ENCODE measurements around the gene ARF5. TPM values are rescaled to one million over a fixed set of nuclear protein-coding genes. Genes with fewer than 3 reads are reported as not detected.

The ARF5 gene
- total and polyA plus RNA-seq, 2 donors = 133 to 205 TPM

DNA sequence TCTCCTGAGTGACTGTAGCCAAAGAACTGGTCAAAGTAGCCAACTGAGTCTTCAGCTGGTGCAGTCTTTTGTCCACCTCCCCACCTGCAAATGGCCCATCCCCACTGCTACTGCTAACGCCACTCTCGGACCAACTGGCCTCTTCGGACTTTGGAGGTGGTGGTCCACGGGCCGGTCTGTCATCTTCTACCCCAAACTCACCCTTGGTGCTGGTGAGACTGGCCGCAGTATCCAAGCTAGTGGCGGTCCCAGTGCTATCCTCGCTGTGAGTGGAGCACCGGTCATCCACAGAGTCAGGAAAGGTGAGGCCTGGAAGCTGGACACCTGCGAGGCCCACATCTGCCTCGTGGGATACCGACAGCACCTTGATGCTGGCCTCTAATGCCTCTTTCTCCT, 3.6 kb upstream of the ARF5 start:
- H3K4me3 ChIP-seq (ENCODE audit: low read length in 2 of 2) = peak overlapping the region; percentile 69 to 84
- H3K27ac ChIP-seq (ENCODE audit: low read depth in 1 of 2, low read length in 1 of 2) = no peak overlapping the region
- DNase-seq (ENCODE audit: low read depth in 6 of 9, low spot score in 9 of 9) = no peak
- WGBS = 41% methylated on average over 12 of the region's 12 CpGs
- peaks cover 0 to 3% of the 10 kb centered on the region in 2 donors for H3K9me3 ChIP-seq (ENCODE audit: control insufficient read depth in 2 of 2, insufficient read depth in 1 of 2, low read length in 1 of 2)
- peaks cover 0 to 8% of the 10 kb centered on the region in 2 donors for H3K27me3 ChIP-seq (ENCODE audit: control insufficient read depth in 2 of 2, insufficient read depth in 1 of 2, low read length in 1 of 2)
- peaks cover 33 to 40% of the 10 kb centered on the region in 2 donors for H3K4me1 ChIP-seq (ENCODE audit: control insufficient read depth in 2 of 2, insufficient read depth in 2 of 2, low read length in 2 of 2)
- peaks cover 19 to 35% of the 10 kb centered on the region in 2 donors for H3K36me3 ChIP-seq (ENCODE audit: control insufficient read depth in 2 of 2, insufficient read depth in 2 of 2, low read length in 1 of 2)

DNA sequence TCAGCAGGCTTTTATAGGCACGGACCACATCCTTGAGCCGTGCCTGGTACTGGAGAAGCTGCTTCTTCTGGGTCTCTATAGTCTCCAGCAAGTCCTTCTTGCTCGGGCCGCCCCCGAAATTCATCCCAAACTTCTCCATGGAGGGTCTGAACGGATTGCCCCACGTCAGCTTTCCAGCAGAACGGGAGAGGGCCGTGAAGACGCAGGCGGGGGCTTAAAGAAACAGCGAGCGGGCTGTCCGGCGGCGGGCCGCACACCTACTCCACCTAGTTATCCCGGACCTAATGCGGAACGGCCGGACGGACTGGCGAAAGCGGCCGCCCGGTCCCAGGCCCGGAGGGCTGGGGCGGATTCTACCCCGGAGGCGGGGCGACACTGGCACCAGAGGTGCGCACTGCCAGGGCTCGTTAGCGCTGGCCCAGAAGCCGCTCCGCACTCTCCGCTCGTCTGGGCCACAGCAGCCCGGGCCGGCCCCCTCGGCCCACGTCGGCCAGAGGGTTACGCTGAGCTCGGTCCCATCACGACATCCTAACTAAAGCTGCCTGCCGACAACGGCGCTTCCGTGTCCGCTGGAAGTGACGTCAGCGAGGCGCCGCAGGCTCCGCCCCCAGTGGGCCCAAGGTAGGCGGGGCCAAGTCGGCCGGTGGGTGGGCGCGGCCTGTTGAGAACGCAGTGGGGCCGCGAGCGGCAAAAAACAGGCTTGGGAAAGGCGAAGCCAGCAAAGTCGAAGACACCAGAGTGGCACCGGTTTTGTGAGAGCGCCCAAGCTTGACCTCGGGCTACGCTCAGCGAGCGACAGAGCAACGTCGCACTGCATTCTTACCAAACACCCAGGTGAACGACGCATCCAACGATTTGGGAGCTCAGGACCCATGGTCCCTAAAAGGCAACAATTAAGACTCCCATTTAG, 2.9 kb upstream of the ARF5 start, which contains the start of gene GCC1:
Gene GCC1 (minus strand): TSS at position 553 of the 910 bp plus-strand sequence. CDS start 414 bp downstream, at position 139.
- H3K27ac ChIP-seq (ENCODE audit: low read depth in 1 of 2, low read length in 1 of 2) = peak within 1 kb of the TSS; percentile 15 to 80
- DNase-seq (ENCODE audit: low read depth in 6 of 9, low spot score in 9 of 9) = peak; percentile 65 to 93 (median 88)
- 5% methylated on average over 78 of the region's 78 CpGs for WGBS
- H3K4me1 ChIP-seq (ENCODE audit: control insufficient read depth in 2 of 2, insufficient read depth in 2 of 2, low read length in 2 of 2) = peaks cover 33 to 40% of the 10 kb centered on the region in 2 donors
- H3K9me3 ChIP-seq (ENCODE audit: control insufficient read depth in 2 of 2, insufficient read depth in 1 of 2, low read length in 1 of 2) = peaks cover 0 to 3% of the 10 kb centered on the region in 2 donors
- peaks cover 0 to 8% of the 10 kb centered on the region in 2 donors for H3K27me3 ChIP-seq (ENCODE audit: control insufficient read depth in 2 of 2, insufficient read depth in 1 of 2, low read length in 1 of 2)
- H3K4me3 ChIP-seq (ENCODE audit: low read length in 2 of 2) = peak within 1 kb of the TSS; percentile 69 to 84
- H3K36me3 ChIP-seq (ENCODE audit: control insufficient read depth in 2 of 2, insufficient read depth in 2 of 2, low read length in 1 of 2) = peaks cover 17 to 29% of the 10 kb centered on the region in 2 donors

DNA sequence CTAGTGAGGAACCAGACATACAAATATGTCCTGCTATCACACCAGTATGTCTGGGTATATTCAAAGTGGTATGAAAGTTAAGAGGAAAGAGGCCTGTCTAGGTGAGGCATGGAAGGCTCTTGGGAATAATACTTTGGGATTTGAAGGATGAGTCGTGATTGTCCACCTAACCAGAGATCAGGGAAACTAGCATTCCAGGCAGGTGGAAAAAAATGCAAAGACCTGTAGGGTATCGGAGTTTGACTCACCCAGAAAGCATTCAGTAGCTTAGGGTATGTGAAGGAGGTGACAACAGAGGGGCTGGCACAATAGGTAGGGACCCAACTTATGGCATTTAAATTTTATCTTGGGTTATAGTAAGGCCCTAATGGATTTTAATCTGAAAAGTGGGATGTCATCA, 1.9 kb upstream of the ARF5 start:
- H3K4me1 ChIP-seq (ENCODE audit: control insufficient read depth in 2 of 2, insufficient read depth in 2 of 2, low read length in 2 of 2) = peaks cover 33 to 37% of the 10 kb centered on the region in 2 donors
- H3K36me3 ChIP-seq (ENCODE audit: control insufficient read depth in 2 of 2, insufficient read depth in 2 of 2, low read length in 1 of 2) = peaks cover 25 to 28% of the 10 kb centered on the region in 2 donors
- peaks cover 0 to 8% of the 10 kb centered on the region in 2 donors for H3K27me3 ChIP-seq (ENCODE audit: control insufficient read depth in 2 of 2, insufficient read depth in 1 of 2, low read length in 1 of 2)
- H3K9me3 ChIP-seq (ENCODE audit: control insufficient read depth in 2 of 2, insufficient read depth in 1 of 2, low read length in 1 of 2) = peaks cover 0 to 3% of the 10 kb centered on the region in 2 donors
- WGBS = 98% methylated on average over 2 of the region's 2 CpGs
- no peak for DNase-seq (ENCODE audit: low read depth in 6 of 9, low spot score in 9 of 9)
- H3K27ac ChIP-seq (ENCODE audit: low read depth in 1 of 2, low read length in 1 of 2) = no peak overlapping the region
- H3K4me3 ChIP-seq (ENCODE audit: low read length in 2 of 2) = no peak overlapping the region

DNA sequence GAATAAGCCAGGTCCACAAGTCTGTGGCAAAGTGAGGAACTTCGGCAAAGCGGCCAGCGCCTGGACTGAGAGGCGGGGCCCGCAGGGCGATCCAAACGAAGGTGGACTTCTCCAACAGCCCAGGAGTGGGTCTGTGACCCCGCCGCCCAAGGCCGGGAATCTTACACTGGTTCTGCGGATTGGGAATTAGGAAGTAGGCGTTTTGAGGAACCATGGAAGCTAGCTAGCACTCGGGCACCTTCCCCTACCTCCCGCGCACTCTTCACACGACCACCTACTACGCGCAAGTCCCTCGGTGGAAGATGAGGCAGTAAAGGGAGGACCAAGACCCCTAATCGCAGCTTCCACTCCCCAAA, 570 bp upstream of the ARF5 start:
- Histone ChIP-seq H3K4me3 (ENCODE audit: low read length in 2 of 2) (peak overlapping the region; percentile 64 to 89), H3K36me3 (ENCODE audit: control insufficient read depth in 2 of 2, insufficient read depth in 2 of 2, low read length in 1 of 2) (peaks cover 19 to 20% of the 10 kb centered on the region in 2 donors), H3K9me3 (ENCODE audit: control insufficient read depth in 2 of 2, insufficient read depth in 1 of 2, low read length in 1 of 2) (peaks cover 0 to 3% of the 10 kb centered on the region in 2 donors), H3K4me1 (ENCODE audit: control insufficient read depth in 2 of 2, insufficient read depth in 2 of 2, low read length in 2 of 2) (peaks cover 30 to 36% of the 10 kb centered on the region in 2 donors), H3K27me3 (ENCODE audit: control insufficient read depth in 2 of 2, insufficient read depth in 1 of 2, low read length in 1 of 2) (peaks cover 0 to 8% of the 10 kb centered on the region in 2 donors), H3K27ac (ENCODE audit: low read depth in 1 of 2, low read length in 1 of 2) (peak overlapping the region in 1 of 2 donors; percentile 43)
- 66% methylated on average over 20 of the region's 20 CpGs for WGBS
- no peak for DNase-seq (ENCODE audit: low read depth in 6 of 9, low spot score in 9 of 9)

DNA sequence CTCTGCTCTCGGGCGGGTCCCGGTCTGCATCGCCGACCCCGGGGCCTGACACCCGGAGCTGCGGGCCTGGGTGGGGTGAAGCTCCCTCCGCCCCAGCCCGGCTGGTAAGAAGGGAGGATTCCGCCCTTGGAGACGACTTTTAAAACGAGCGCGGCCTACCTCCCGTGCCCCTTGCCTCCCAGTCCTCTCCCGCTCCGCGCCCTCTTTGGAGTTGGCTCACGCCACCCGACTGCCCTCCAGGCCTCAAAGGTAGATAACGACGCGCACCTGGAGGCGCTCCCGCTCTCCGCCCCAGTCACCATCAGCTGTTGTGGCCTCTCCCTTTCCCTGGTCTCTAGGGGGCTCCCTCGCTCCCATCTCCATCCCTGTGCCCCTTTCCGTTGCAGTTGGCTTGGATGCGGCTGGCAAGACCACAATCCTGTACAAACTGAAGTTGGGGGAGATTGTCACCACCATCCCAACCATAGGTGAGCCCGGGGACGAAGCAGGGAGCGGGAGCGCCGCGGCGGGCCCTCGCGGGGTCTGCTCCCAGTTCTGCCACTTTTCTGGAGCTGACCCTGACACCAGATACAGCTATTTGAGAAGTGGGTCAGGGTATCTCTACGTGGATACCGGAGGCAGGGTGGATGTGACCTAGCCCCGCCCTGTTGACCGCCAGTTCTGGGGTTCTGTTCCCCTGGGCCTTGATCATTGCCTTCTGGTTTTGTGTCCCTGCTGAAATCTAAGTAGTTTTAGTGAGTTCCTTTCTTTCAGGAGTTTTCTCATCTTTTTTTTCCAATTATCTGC, 679 bp downstream of the ARF5 start:
- Histone ChIP-seq H3K27ac (ENCODE audit: low read depth in 1 of 2, low read length in 1 of 2) (no peak overlapping the region), H3K4me3 (ENCODE audit: low read length in 2 of 2) (peak overlapping the region; percentile 80 to 89), H3K4me1 (ENCODE audit: control insufficient read depth in 2 of 2, insufficient read depth in 2 of 2, low read length in 2 of 2) (peaks cover 24 to 32% of the 10 kb centered on the region in 2 donors), H3K36me3 (ENCODE audit: control insufficient read depth in 2 of 2, insufficient read depth in 2 of 2, low read length in 1 of 2) (peaks cover 13 to 17% of the 10 kb centered on the region in 2 donors), H3K27me3 (ENCODE audit: control insufficient read depth in 2 of 2, insufficient read depth in 1 of 2, low read length in 1 of 2) (peaks cover 0 to 8% of the 10 kb centered on the region in 2 donors), H3K9me3 (ENCODE audit: control insufficient read depth in 2 of 2, insufficient read depth in 1 of 2, low read length in 1 of 2) (peaks cover 0 to 3% of the 10 kb centered on the region in 2 donors)
- peak in 7 of 9 donors; percentile 19 to 57 (median 29) for DNase-seq (ENCODE audit: low read depth in 6 of 9, low spot score in 9 of 9)
- 14% methylated on average over 43 of the region's 43 CpGs for WGBS

DNA sequence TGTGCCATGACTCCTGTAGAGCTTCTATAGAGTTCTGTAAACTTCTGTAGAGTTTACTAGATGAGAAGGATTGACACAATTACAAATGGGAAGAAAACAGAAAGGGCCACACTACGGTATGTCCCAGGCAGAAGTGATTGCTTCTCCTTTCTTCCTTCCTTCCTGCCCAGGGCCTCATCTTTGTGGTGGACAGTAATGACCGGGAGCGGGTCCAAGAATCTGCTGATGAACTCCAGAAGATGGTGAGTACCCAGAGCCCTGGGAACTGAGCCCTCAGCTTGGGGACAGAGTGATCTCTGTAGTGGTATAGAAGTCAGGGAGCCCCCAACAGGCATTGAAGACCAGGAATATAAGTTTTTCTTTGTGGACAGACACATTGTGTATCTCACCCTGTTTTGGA, 1.7 kb downstream of the ARF5 start:
- Histone ChIP-seq H3K36me3 (ENCODE audit: control insufficient read depth in 2 of 2, insufficient read depth in 2 of 2, low read length in 1 of 2) (peaks cover 13 to 17% of the 10 kb centered on the region in 2 donors), H3K27ac (ENCODE audit: low read depth in 1 of 2, low read length in 1 of 2) (no peak overlapping the region), H3K4me1 (ENCODE audit: control insufficient read depth in 2 of 2, insufficient read depth in 2 of 2, low read length in 2 of 2) (peaks cover 14 to 22% of the 10 kb centered on the region in 2 donors), H3K4me3 (ENCODE audit: low read length in 2 of 2) (no peak overlapping the region), H3K9me3 (ENCODE audit: control insufficient read depth in 2 of 2, insufficient read depth in 1 of 2, low read length in 1 of 2) (peaks cover 0 to 3% of the 10 kb centered on the region in 2 donors), H3K27me3 (ENCODE audit: control insufficient read depth in 2 of 2, insufficient read depth in 1 of 2, low read length in 1 of 2) (peaks cover 0 to 8% of the 10 kb centered on the region in 2 donors)
- no peak for DNase-seq (ENCODE audit: low read depth in 6 of 9, low spot score in 9 of 9)
- WGBS = 96% methylated on average over 3 of the region's 3 CpGs

DNA sequence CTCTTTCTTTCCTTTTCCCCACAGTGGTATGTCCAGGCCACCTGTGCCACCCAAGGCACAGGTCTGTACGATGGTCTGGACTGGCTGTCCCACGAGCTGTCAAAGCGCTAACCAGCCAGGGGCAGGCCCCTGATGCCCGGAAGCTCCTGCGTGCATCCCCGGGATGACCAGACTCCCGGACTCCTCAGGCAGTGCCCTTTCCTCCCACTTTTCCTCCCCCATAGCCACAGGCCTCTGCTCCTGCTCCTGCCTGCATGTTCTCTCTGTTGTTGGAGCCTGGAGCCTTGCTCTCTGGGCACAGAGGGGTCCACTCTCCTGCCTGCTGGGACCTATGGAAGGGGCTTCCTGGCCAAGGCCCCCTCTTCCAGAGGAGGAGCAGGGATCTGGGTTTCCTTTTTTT, 3.0 kb downstream of the ARF5 start:
- Histone ChIP-seq H3K27me3 (ENCODE audit: control insufficient read depth in 2 of 2, insufficient read depth in 1 of 2, low read length in 1 of 2) (peaks cover 0 to 8% of the 10 kb centered on the region in 2 donors), H3K4me1 (ENCODE audit: control insufficient read depth in 2 of 2, insufficient read depth in 2 of 2, low read length in 2 of 2) (peaks cover 14% of the 10 kb centered on the region in 2 donors), H3K9me3 (ENCODE audit: control insufficient read depth in 2 of 2, insufficient read depth in 1 of 2, low read length in 1 of 2) (peaks cover 0 to 3% of the 10 kb centered on the region in 2 donors), H3K27ac (ENCODE audit: low read depth in 1 of 2, low read length in 1 of 2) (no peak overlapping the region), H3K36me3 (ENCODE audit: control insufficient read depth in 2 of 2, insufficient read depth in 2 of 2, low read length in 1 of 2) (peaks cover 13 to 17% of the 10 kb centered on the region in 2 donors), H3K4me3 (ENCODE audit: low read length in 2 of 2) (no peak overlapping the region)
- WGBS = 99% methylated on average over 7 of the region's 7 CpGs
- DNase-seq (ENCODE audit: low read depth in 6 of 9, low spot score in 9 of 9) = no peak

DNA sequence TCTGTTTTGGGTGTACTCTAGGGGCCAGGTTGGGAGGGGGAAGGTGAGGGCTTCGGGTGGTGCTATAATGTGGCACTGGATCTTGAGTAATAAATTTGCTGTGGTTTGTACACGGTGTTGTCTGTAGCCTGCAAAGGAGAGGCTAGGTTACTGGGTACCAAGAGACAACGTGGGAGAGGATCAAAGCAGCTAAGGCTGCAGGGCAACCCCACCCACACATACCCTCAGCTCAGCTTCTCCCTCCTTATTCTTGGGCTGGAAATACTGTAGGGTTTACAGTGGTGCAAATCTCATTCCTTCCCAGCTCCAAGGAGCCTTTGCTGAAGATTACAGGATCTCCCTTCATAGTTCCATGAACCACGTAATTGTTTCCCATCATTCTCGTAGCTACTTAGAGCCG, 3.4 kb downstream of the ARF5 start:
- Histone ChIP-seq H3K27ac (ENCODE audit: low read depth in 1 of 2, low read length in 1 of 2) (no peak overlapping the region), H3K4me3 (ENCODE audit: low read length in 2 of 2) (no peak overlapping the region), H3K27me3 (ENCODE audit: control insufficient read depth in 2 of 2, insufficient read depth in 1 of 2, low read length in 1 of 2) (peaks cover 0 to 8% of the 10 kb centered on the region in 2 donors), H3K9me3 (ENCODE audit: control insufficient read depth in 2 of 2, insufficient read depth in 1 of 2, low read length in 1 of 2) (peaks cover 0 to 3% of the 10 kb centered on the region in 2 donors), H3K4me1 (ENCODE audit: control insufficient read depth in 2 of 2, insufficient read depth in 2 of 2, low read length in 2 of 2) (peaks cover 14% of the 10 kb centered on the region in 2 donors), H3K36me3 (ENCODE audit: control insufficient read depth in 2 of 2, insufficient read depth in 2 of 2, low read length in 1 of 2) (peaks cover 13 to 17% of the 10 kb centered on the region in 2 donors)
- WGBS = 97% methylated on average over 6 of the region's 6 CpGs
- DNase-seq (ENCODE audit: low read depth in 6 of 9, low spot score in 9 of 9) = no peak
